Measurements from ENCODE around the gene BACH1. TPM values are rescaled to one million over a fixed set of nuclear protein-coding genes. Genes with fewer than 3 reads are reported as not detected.

Gene BACH1
- total and polyA plus RNA-seq, 2 donors (not counting 3 experiments of a cell fraction or from before 2014, with no cell fraction given) = 7.2 to 28.8 TPM

- H3K4me1 ChIP-seq (ENCODE audit: control insufficient read depth, extremely low read depth, insufficient read depth, low read length) = no peaks in the 10 kb centered on the region
- no peak overlapping the region for H3K9ac ChIP-seq (replicated peaks; ENCODE audit: extremely low read depth, insufficient read depth, low read length)
- H2AFZ ChIP-seq (ENCODE audit: low read depth, low read length) = no peak overlapping the region
- TF ChIP-seq POLR2A (IDR thresholded peaks at IDR 0.05; ENCODE audit: low read depth, low read length) (no peak), JUN (IDR thresholded peaks at IDR 0.05; ENCODE audit: borderline replicate concordance, insufficient read depth, insufficient read length, low read depth) (no peak), MAX (IDR thresholded peaks at IDR 0.05; ENCODE audit: insufficient read depth, insufficient read length) (no peak), CTCF (IDR thresholded peaks at IDR 0.05; ENCODE audit: extremely low read depth in 1 of 2, insufficient read depth in 1 of 2, low read depth in 1 of 2, low read length in 2 of 2) (no peak), EZH2 (IDR thresholded peaks at IDR 0.05; ENCODE audit: borderline replicate concordance, low read depth, low read length, severe bottlenecking) (no peak), MYC (IDR thresholded peaks at IDR 0.05; ENCODE audit: low read depth, low read length) (no peak), FOS (IDR thresholded peaks at IDR 0.05; ENCODE audit: borderline replicate concordance, insufficient read depth, low read length) (no peak), POLR2AphosphoS5 (IDR thresholded peaks at IDR 0.05; ENCODE audit: insufficient read depth, low read depth, low read length) (no peak), GATA2 (IDR thresholded peaks at IDR 0.05; ENCODE audit: insufficient read depth, insufficient read length, low read depth, low read length) (no peak)
- POLR2A ChIA-PET = interaction anchor here (0.5 to 0.6 kb wide), 2 partner anchors 70 to 95 kb away, joined by 3 to 4 read pairs; no protein-coding TSS in a partner anchor
- no TSS peak for BruUV-seq (replicated peaks)
- H3K9me1 ChIP-seq (replicated peaks; ENCODE audit: control insufficient read depth, extremely low read depth, insufficient read depth, low read length) = no peaks in the 10 kb centered on the region
- dilution Hi-C loops (cut with MboI; ENCODE audit: extremely low pct_ligation_motif_present, low sequenced_read_pairs) (no loop called here), intact Hi-C loops (cut with micrococcal nuclease) (no loop called here)
- no peaks in the 10 kb centered on the region for H3K79me2 ChIP-seq (ENCODE audit: control insufficient read depth, insufficient read depth, low read length)
- no peak overlapping the region for H3K4me3 ChIP-seq (replicated peaks in 1 of 3; ENCODE audit: insufficient read depth in 1 of 3, low read depth in 1 of 3, low read length in 3 of 3)
- no peak for FAIRE-seq
- H4K20me1 ChIP-seq (replicated peaks; ENCODE audit: control insufficient read depth, extremely low read depth, insufficient read depth, low read length) = no peaks in the 10 kb centered on the region
- no peak for DNase-seq (ENCODE audit: low read depth, low spot score)
- H3K27ac ChIP-seq (ENCODE audit: insufficient read depth, low read depth, low read length) = no peak overlapping the region
- H3K9me3 ChIP-seq (replicated peaks; ENCODE audit: control insufficient read depth, insufficient read depth, low read length) = no peaks in the 10 kb centered on the region
- no peaks in the 10 kb centered on the region for H3K36me3 ChIP-seq (ENCODE audit: control insufficient read depth in 2 of 2, extremely low read depth in 1 of 2, insufficient read depth in 2 of 2, low read length in 2 of 2)
- no peaks in the 10 kb centered on the region for H3K27me3 ChIP-seq (ENCODE audit: control insufficient read depth in 2 of 2, insufficient read depth in 2 of 2, low read length in 2 of 2)
- H3K4me2 ChIP-seq (ENCODE audit: insufficient read depth, low read length) = no peak overlapping the region
- CTCF ChIA-PET = interaction anchor here (0.8 kb wide), 1 partner anchor 648 kb away, joined by 3 read pairs; no protein-coding TSS in a partner anchor
Observed at GRCh38 chr21:29394051-29394450, 95.3 kb downstream of the BACH1 start.

Other genes with a start within 250 kb of the BACH1 start
- 212 and 213 TPM in 2 replicates for gene CCT8, start 225.3 kb upstream of the BACH1 start, total RNA-seq
- 65.1 and 102 TPM in 2 replicates for gene CCT8, start 225.3 kb upstream of the BACH1 start, polyA plus RNA-seq
- gene MAP3K7CL, start 168.3 kb upstream of the BACH1 start, total RNA-seq = 8.1 and 10.9 TPM in 2 replicates
- 4.5 and 6.1 TPM in 2 replicates for gene MAP3K7CL, start 168.3 kb upstream of the BACH1 start, polyA plus RNA-seq

Measured in endothelial cell of umbilical vein (primary cell).